Stromal cell of bone marrow (primary cell): Measurements from ENCODE around the gene TTLL10.
"Not testable (repeated sequence)": the region's sequence is repeated elsewhere in the genome, so short reads cannot be mapped to it uniquely, and the experiment has no call there.

Source experiments
- DNase-seq: peaks from one replicate; pipeline ENCODE4 v3.0.0-alpha.2; 2012; ENCODE audit warnings: low read depth

Gene TTLL10

GRCh38 chr1:1141911-1142250 lies 31.8 kb upstream of the TTLL10 start:
- no peak for DNase-seq

DNA sequence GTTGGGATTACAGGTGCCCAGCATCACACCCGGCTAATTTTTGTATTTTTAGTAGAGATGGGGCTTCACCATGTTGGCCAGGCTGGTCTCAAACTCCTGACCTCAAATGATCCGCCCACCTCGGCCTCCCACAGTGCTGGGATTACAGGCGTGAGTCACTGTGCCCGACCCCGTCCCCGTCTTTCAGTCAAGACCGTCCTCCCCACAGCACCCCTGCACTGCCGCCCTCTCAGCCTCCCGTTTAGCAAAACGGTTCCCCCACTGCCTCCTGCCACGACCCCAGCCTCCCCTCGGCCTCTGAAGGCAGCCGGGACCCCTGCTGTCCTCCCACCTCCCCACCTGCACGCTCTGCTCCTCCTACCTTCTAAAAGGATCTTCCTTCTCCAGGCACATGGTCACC lies 31.3 kb upstream of the TTLL10 start:
- not testable (repeated sequence) for DNase-seq

DNA sequence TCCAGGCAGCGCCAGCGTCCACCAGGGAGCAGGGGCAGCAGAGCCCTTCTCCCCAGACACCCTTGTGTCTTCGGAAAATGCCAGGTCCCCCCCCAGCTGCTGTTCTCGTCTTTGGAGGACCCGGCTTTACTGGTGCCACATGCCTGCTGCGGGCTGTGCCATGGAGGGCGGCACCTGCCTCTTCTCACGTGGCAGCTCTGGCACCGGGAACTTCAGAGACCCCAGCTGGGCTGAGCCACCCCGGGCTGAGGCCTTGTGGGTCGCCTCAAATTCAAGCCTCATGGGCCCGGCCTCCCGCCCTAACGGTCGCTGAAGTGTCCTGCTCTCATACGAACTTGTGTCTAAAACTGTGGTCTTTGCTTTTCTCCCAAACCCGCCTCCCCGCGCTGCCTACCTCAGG lies 30.8 kb upstream of the TTLL10 start:
- DNase-seq, result no peak

- no peak for DNase-seq
Measured at GRCh38 chr1:1143636-1144035, 30.0 kb upstream of the TTLL10 start.

- DNase-seq, result no peak
Measured at GRCh38 chr1:1144122-1144842, 29.4 kb upstream of the TTLL10 start.

- no peak for DNase-seq
Measured at GRCh38 chr1:1144843-1145546, 28.7 kb upstream of the TTLL10 start.

DNA sequence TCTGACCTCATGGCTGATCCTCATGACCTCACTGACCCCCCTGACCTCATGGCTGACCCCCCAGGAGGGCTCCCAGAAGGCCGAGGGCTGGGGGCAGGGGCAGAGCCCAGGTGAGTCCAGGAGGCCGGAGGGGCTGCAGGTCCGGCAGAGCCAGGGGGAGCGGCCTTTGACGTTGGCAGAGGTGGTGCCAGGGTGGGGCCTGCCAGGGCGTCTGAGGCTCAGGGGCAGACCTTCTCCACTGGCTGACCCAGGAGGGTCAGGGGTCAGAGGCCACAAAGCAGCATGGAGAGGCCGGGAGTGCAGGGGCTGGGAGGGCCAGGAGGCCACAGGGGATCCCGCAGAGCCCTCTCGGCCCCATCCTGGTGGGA lies 28.1 kb upstream of the TTLL10 start:
- DNase-seq, result no peak

GRCh38 chr1:1146026-1146425 lies 27.7 kb upstream of the TTLL10 start:
- no peak for DNase-seq

DNA sequence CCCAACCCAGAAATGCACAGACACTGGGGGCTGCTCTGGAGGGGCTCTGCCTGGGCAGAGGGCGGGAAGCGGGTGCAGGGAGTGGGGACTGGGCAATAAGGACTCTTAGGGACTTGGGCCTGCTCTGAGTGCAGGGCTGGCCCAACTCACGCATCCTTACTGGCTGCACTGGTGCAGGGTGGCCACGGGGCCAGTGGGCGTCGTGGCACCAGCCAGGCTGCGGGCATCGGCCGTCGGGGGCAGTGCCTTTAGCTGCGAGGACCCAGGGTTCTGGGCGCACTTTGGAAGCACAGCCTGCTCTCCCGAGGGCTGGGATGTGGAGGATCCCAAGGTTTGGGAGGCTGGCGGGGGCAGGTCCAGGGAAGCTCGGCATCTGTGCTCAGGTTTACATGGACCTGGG lies 27.1 kb upstream of the TTLL10 start:
- DNase-seq, result no peak

- no peak for DNase-seq
Measured at GRCh38 chr1:1148061-1148460, 25.6 kb upstream of the TTLL10 start.

GRCh38 chr1:1148569-1148968 lies 25.1 kb upstream of the TTLL10 start:
- DNase-seq, result no peak

- no peak for DNase-seq
Measured at GRCh38 chr1:1149416-1149815, 24.3 kb upstream of the TTLL10 start.

DNA sequence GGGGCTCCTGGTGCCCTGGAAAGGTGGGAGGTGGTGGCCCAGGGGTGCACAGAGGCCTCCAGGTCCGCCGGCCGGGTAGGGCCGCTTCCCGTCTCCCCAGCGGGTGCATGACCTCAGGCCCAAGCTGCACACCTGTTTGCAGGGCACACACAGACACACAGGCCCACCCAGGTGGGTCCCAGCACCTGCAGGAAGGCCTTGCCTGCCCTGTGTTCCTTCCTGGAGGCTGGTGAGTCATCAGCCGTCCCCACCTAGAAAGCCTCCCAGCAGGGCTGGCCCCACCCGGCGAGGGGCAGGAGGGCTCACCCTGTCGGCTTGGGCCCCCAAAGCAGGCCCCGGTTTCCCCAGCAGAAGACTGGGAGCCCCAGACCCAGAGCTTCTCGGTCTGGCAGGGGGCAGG lies 23.6 kb upstream of the TTLL10 start:
- DNase-seq, result no peak

DNA sequence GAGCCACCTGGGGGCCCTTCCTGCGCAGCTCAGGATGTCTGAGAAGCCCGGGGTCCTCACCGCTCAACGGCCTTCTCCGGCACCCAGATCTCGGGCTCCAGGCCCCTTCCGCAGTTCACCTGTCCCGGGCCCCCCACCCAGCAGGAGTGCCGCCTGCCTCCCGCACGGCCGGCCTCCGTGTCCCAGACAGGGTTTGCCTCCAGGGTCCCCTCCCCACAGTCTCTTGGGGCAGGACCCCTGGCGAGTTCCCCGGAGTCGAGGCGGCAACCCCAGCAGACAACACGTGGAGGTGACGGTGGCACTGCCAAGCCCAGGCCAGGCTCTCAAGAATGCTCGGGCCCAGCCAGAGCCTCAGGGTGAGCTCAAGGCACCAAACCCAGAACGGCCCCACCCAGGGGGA lies 22.4 kb upstream of the TTLL10 start:
- DNase-seq, result no peak

DNA sequence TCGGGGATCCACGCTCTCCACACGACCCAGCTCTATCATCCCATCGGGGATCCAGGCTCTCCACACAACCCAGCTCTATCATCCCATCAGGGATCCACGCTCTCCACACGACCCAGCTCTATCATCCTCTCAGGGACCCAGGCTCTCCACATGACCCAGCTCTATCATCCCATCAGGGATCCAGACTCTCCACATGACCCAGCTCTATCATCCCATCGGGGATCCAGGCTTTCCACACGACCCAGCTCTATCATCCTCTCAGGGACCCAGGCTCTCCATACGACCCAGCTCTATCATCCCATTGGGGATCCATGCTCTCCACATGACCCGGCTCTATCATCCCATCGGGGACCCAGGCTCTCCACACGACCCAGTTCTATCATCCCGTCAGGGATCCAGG lies 21.2 kb upstream of the TTLL10 start:
- DNase-seq, result not testable (repeated sequence)

DNA sequence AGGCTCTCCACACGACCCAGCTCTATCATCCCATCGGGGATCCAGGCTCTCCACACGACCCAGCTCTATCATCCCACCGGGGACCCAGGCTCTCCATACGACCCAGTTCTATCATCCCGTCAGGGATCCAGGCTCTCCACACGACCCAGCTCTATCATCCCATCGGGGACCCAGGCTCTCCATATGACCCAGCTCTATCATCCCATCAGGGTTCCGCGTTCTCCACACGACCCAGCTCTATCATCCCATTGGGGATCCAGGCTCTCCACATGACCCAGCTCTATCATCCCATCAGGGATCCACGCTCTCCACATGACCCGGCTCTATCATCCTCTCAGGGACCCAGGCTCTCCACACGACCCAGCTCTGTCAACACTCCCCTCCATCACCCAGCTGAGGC lies 20.5 kb upstream of the TTLL10 start:
- not testable (repeated sequence) for DNase-seq

DNA sequence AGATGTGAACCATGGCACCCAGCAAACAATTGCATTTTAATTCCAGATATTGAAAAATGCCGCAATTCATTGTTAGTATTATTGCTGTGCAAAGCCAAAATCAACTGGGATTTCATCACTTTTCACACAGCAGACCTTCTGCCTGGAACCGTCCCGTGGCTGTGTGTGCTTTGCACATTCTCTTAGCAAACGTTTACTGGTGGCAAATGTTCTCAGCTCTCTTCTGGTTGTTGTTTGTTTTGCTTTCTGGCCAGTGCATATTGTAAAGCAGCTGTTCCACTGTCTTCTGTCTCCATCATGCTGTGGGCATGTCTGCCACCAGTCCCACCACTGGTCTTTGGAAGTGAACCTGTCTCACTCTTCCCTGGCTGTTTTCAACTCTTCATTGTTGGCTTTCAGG lies 19.8 kb upstream of the TTLL10 start:
- no peak for DNase-seq

GRCh38 chr1:1155258-1155657 lies 18.4 kb upstream of the TTLL10 start:
- no peak for DNase-seq

GRCh38 chr1:1156140-1157032 lies 17.3 kb upstream of the TTLL10 start:
- no peak for DNase-seq

- DNase-seq, result no peak
Measured at GRCh38 chr1:1157033-1157365, 16.7 kb upstream of the TTLL10 start.

GRCh38 chr1:1157426-1157913 lies 16.2 kb upstream of the TTLL10 start:
- peak; percentile 68 for DNase-seq

GRCh38 chr1:1157914-1158710 lies 15.6 kb upstream of the TTLL10 start:
- no peak for DNase-seq
